HG03139 (cell line): Measurements from ENCODE around the gene BATF3.
"Not testable (repeated sequence)": the region's sequence is repeated elsewhere in the genome, so short reads cannot be mapped to it uniquely, and the experiment has no call there.

Experiments
- ATAC-seq: cut with Tn5 transposase; IDR thresholded peaks from one replicate; pipeline ENCODE4 v1.9.1; 2021; ENCODE audit not compliant: unreplicated experiment

BATF3 gene

GRCh38 chr1:212699625-212700222, at the start of gene BATF3:
Gene BATF3, minus strand, starts transcription at chr1:212699840. Its CDS starts 78 bp downstream, at chr1:212699762.
- peak; percentile 28 for ATAC-seq

GRCh38 chr1:212746546-212746945, 46.9 kb upstream of the BATF3 start:
- ATAC-seq, result no peak

GRCh38 chr1:212745303-212745702, 45.7 kb upstream of the BATF3 start:
- no peak for ATAC-seq

- no peak for ATAC-seq
Measured at GRCh38 chr1:212743901-212744475, 44.3 kb upstream of the BATF3 start.

- no peak for ATAC-seq
Measured at GRCh38 chr1:212738330-212738729, 38.7 kb upstream of the BATF3 start.

- no peak for ATAC-seq
Measured at GRCh38 chr1:212737559-212737958, 37.9 kb upstream of the BATF3 start.

- no peak for ATAC-seq
Measured at GRCh38 chr1:212733109-212733508, 33.5 kb upstream of the BATF3 start.

GRCh38 chr1:212731630-212732029, 32.0 kb upstream of the BATF3 start:
- ATAC-seq, result no peak

- ATAC-seq, result no peak
Measured at GRCh38 chr1:212728606-212729005, 29.0 kb upstream of the BATF3 start.

GRCh38 chr1:212727386-212728181, 27.9 kb upstream of the BATF3 start:
- ATAC-seq, result no peak

GRCh38 chr1:212724679-212725078, 25.0 kb upstream of the BATF3 start:
- not testable (repeated sequence) for ATAC-seq

GRCh38 chr1:212722270-212722957, 22.8 kb upstream of the BATF3 start:
- no peak for ATAC-seq

- no peak for ATAC-seq
Measured at GRCh38 chr1:212721388-212722247, 22.0 kb upstream of the BATF3 start.

GRCh38 chr1:212719633-212720032, 20.0 kb upstream of the BATF3 start:
- no peak for ATAC-seq

- no peak for ATAC-seq
Measured at GRCh38 chr1:212718499-212718898, 18.9 kb upstream of the BATF3 start.

GRCh38 chr1:212716161-212716560, 16.5 kb upstream of the BATF3 start:
- ATAC-seq, result no peak

GRCh38 chr1:212713465-212714136, 14.0 kb upstream of the BATF3 start:
- ATAC-seq, result no peak

GRCh38 chr1:212712451-212713303, 13.0 kb upstream of the BATF3 start:
- ATAC-seq, result no peak

- not testable (repeated sequence) for ATAC-seq
Measured at GRCh38 chr1:212711974-212712373, 12.3 kb upstream of the BATF3 start.
